ENCODE results near the gene SLC9A7.

SLC9A7 gene

DNA sequence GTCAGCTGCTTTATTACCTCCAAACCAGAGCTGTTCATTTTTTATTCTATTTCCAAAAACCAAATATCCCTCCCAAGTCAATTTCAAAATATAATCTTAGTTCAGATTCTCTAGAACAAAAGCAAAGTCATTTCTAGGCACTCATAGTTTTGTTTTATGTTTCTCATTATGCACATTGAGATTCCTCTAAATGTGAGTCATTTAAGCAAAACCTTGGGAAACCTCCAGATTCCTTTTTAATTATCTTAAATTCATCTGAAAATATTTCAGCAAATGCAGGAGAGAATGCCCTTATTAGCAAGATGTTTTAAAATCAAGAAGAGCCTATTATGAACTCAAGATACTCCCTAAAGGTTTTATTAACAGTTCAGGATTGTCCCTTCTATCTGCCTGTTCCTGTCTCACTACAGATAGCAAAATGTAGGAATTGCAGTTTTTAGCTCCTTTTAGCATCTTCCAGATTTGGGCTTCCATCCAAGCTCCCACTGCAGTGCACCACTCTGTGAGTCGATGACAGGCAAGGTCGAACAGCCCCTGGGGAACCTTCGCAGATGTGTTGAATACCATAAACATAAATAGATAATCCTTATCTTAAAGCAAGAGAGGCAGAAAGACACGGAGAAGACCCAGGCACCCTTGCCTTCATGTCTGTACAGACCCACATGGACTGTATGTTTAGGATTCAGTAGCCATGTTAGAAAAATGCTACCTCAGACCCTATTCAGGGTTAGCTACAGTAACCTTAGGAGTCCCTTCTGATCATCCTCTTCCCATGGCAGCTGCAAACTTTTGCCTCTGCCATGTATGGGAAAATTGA is 11.3 kb upstream of the SLC9A7 start:
- Histone ChIP-seq H3K36me3 (ENCODE audit: control insufficient read depth in 4 of 4, insufficient read depth in 4 of 4, low read length in 3 of 4) (no peaks in the 10 kb centered on the region), H3K4me3 (ENCODE audit: control insufficient read depth in 1 of 7, extremely low read depth in 1 of 7, insufficient read depth in 4 of 7, low read depth in 2 of 7, low read length in 6 of 7) (no peak overlapping the region), H3K9me3 (ENCODE audit: control extremely low read depth in 1 of 5, control insufficient read depth in 4 of 5, insufficient read depth in 2 of 5, low read depth in 1 of 5, low read length in 4 of 5) (no peaks in the 10 kb centered on the region), H3K4me1 (ENCODE audit: control extremely low read depth in 1 of 4, control insufficient read depth in 4 of 4, insufficient read depth in 4 of 4, low read length in 3 of 4) (no peaks in the 10 kb centered on the region), H3K27me3 (replicated peaks in 2 of 5; ENCODE audit: control insufficient read depth in 4 of 5, insufficient read depth in 5 of 5, low read length in 4 of 5) (no peaks in the 10 kb centered on the region), H3K27ac (ENCODE audit: insufficient read depth in 1 of 2, low read depth in 1 of 2, low read length in 2 of 2, poor library complexity in 1 of 2, severe bottlenecking in 2 of 2) (no peak overlapping the region)
- POLR2A ChIA-PET: no interaction called here
- WGBS (ENCODE audit: insufficient coverage): no CpG with 5 or more reads among the region's 4 CpGs
- no peak for DNase-seq
- CTCF ChIA-PET: interaction anchor here (0.7 to 2.1 kb wide), 3 partner anchors 10 to 12 kb away, joined by 3 to 6 read pairs (median 6); no protein-coding TSS in a partner anchor

DNA sequence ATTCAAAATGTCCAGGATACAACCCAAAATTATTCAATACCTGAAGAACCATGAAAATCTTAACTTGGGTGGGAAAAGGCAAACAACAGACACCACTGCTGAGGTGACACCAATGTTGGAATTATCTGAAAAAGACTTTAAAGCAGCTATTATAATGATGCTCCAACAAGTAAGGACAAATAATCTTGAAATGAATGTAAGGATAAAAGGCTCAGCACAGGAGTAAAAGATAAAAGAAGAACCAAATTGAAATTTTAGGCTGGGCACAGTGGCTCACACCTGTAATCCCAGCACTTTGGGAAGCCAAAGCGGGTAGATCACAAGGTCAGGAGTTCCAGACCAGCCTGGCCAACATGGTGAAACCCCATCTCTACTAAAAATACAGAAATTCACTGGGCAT is 4.0 kb upstream of the SLC9A7 start:
- H3K9me3 ChIP-seq (ENCODE audit: control extremely low read depth in 1 of 5, control insufficient read depth in 4 of 5, insufficient read depth in 2 of 5, low read depth in 1 of 5, low read length in 4 of 5): peaks cover 0 to 8% (median 4%) of the 10 kb centered on the region in 5 experiments
- peaks cover 0 to 14% (median 0%) of the 10 kb centered on the region in 5 experiments for H3K27me3 ChIP-seq (replicated peaks in 2 of 5; ENCODE audit: control insufficient read depth in 4 of 5, insufficient read depth in 5 of 5, low read length in 4 of 5)
- ChIA-PET POLR2A (no interaction called here), CTCF (interaction anchor here (1.0 kb wide), 1 partner anchor 23 kb away, joined by 3 read pairs; no protein-coding TSS in a partner anchor)
- no peak overlapping the region for H3K4me3 ChIP-seq (ENCODE audit: control insufficient read depth in 1 of 7, extremely low read depth in 1 of 7, insufficient read depth in 4 of 7, low read depth in 2 of 7, low read length in 6 of 7)
- WGBS (ENCODE audit: insufficient coverage): 100% methylated on average over 1 of the region's 1 CpG
- no peak overlapping the region for H3K27ac ChIP-seq (ENCODE audit: insufficient read depth in 1 of 2, low read depth in 1 of 2, low read length in 2 of 2, poor library complexity in 1 of 2, severe bottlenecking in 2 of 2)
- DNase-seq: no peak
- H3K36me3 ChIP-seq (ENCODE audit: control insufficient read depth in 4 of 4, insufficient read depth in 4 of 4, low read length in 3 of 4): no peaks in the 10 kb centered on the region
- peaks cover 2 to 7% (median 4%) of the 10 kb centered on the region in 4 experiments for H3K4me1 ChIP-seq (ENCODE audit: control extremely low read depth in 1 of 4, control insufficient read depth in 4 of 4, insufficient read depth in 4 of 4, low read length in 3 of 4)

- WGBS (ENCODE audit: insufficient coverage): 31% methylated on average over 2 of the region's 4 CpGs
- H3K36me3 ChIP-seq (ENCODE audit: control insufficient read depth in 4 of 4, insufficient read depth in 4 of 4, low read length in 3 of 4): no peaks in the 10 kb centered on the region
- peaks cover 0 to 8% (median 4%) of the 10 kb centered on the region in 5 experiments for H3K9me3 ChIP-seq (ENCODE audit: control extremely low read depth in 1 of 5, control insufficient read depth in 4 of 5, insufficient read depth in 2 of 5, low read depth in 1 of 5, low read length in 4 of 5)
- peak overlapping the region in 6 of 7 experiments; percentile 73 to 92 (median 80) for H3K4me3 ChIP-seq (ENCODE audit: control insufficient read depth in 1 of 7, extremely low read depth in 1 of 7, insufficient read depth in 4 of 7, low read depth in 2 of 7, low read length in 6 of 7)
- peaks cover 0 to 14% (median 0%) of the 10 kb centered on the region in 5 experiments for H3K27me3 ChIP-seq (replicated peaks in 2 of 5; ENCODE audit: control insufficient read depth in 4 of 5, insufficient read depth in 5 of 5, low read length in 4 of 5)
- H3K27ac ChIP-seq (ENCODE audit: insufficient read depth in 1 of 2, low read depth in 1 of 2, low read length in 2 of 2, poor library complexity in 1 of 2, severe bottlenecking in 2 of 2): peak overlapping the region in 1 of 2 experiments; percentile 54
- CTCF ChIA-PET: interaction anchor here (0.6 to 3.2 kb wide), 12 partner anchors 10 to 332 kb away, joined by 3 to 39 read pairs (median 4); no protein-coding TSS in a partner anchor
- no peak for DNase-seq
- peaks cover 8 to 33% (median 13%) of the 10 kb centered on the region in 4 experiments for H3K4me1 ChIP-seq (ENCODE audit: control extremely low read depth in 1 of 4, control insufficient read depth in 4 of 4, insufficient read depth in 4 of 4, low read length in 3 of 4)
- POLR2A ChIA-PET: no interaction called here
These were observed 692 bp upstream of the SLC9A7 start for GRCh38 chrX:46759645-46759974.

DNA sequence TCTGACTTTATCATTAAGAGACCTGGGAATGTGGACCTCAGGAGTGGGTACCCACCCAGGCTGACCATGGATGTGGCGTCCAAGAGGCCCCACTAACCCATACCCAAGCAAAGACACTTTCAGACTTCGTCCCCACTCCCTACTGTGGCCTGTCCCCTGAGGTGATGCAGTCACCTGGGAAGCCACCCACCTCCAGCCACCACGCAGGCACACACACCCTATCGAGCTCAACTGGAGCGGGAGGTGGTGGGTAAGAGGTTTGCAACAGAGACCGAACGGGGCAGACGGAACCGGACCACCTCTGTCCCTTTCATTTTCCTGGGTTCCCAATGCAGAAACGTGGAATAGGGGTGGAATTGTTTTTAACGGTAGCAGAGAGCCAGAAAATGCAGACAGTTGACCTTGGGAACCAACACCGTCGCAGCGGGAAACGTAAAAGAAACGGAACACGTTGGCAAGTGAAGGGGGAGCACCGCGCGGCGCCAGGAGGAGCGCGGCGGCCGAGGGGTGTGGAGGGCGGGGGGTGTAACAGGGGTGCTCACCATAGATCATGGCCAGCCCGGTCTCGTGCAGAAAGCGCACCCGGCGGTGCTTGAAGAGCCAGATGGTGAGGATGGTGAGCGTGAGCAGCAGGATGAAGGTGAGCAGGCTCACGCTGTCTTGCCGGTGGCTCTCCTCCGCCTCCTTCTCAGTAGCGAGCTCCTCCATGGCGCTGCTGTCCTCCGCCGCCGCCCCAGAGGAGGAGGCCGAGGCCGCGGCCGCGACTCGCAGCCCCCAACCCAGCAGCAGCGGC is 559 bp downstream of the SLC9A7 start:
- H3K4me1 ChIP-seq (ENCODE audit: control extremely low read depth in 1 of 4, control insufficient read depth in 4 of 4, insufficient read depth in 4 of 4, low read length in 3 of 4): peaks cover 10 to 43% (median 15%) of the 10 kb centered on the region in 4 experiments
- H3K4me3 ChIP-seq (ENCODE audit: control insufficient read depth in 1 of 7, extremely low read depth in 1 of 7, insufficient read depth in 4 of 7, low read depth in 2 of 7, low read length in 6 of 7): peak overlapping the region; percentile 68 to 92 (median 76)
- H3K27ac ChIP-seq (ENCODE audit: insufficient read depth in 1 of 2, low read depth in 1 of 2, low read length in 2 of 2, poor library complexity in 1 of 2, severe bottlenecking in 2 of 2): peak overlapping the region; percentile 40 to 80
- peaks cover 0 to 14% (median 0%) of the 10 kb centered on the region in 5 experiments for H3K27me3 ChIP-seq (replicated peaks in 2 of 5; ENCODE audit: control insufficient read depth in 4 of 5, insufficient read depth in 5 of 5, low read length in 4 of 5)
- 33% methylated on average over 42 of the region's 47 CpGs for WGBS (ENCODE audit: insufficient coverage)
- H3K36me3 ChIP-seq (ENCODE audit: control insufficient read depth in 4 of 4, insufficient read depth in 4 of 4, low read length in 3 of 4): no peaks in the 10 kb centered on the region
- ChIA-PET POLR2A (no interaction called here), CTCF (interaction anchor here (0.6 to 1.2 kb wide), 3 partner anchors 32 to 39 kb away, joined by 3 read pairs; no protein-coding TSS in a partner anchor)
- peaks cover 0 to 8% (median 4%) of the 10 kb centered on the region in 5 experiments for H3K9me3 ChIP-seq (ENCODE audit: control extremely low read depth in 1 of 5, control insufficient read depth in 4 of 5, insufficient read depth in 2 of 5, low read depth in 1 of 5, low read length in 4 of 5)
- peak in 2 of 3 donors; percentile 32 to 51 for DNase-seq

DNA sequence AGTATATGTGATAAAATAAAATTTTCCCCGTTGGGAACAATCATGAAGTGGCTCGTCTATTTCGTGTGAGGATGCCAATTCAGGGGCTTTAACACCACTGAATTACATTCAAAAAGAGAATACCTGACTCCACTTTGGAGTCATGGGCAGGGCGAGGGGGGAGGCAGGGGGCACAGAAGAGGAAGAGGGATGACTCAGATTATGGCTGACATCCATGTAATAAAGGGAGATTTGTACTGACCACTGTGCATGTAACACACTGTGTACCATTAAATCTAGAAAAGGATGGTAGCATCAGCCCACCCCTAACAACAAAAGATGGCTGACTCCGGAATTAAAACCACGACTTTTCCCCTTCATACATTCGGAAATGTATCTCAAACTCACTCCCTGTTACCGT is 1.3 kb downstream of the SLC9A7 start:
- CTCF ChIA-PET: interaction anchor here (1.2 kb wide), 2 partner anchors 33 to 40 kb away, joined by 3 read pairs; no protein-coding TSS in a partner anchor
- DNase-seq: peak in 2 of 3 donors; percentile 25 to 47
- H3K4me3 ChIP-seq (ENCODE audit: control insufficient read depth in 1 of 7, extremely low read depth in 1 of 7, insufficient read depth in 4 of 7, low read depth in 2 of 7, low read length in 6 of 7): peak overlapping the region; percentile 68 to 92 (median 76)
- H3K9me3 ChIP-seq (ENCODE audit: control extremely low read depth in 1 of 5, control insufficient read depth in 4 of 5, insufficient read depth in 2 of 5, low read depth in 1 of 5, low read length in 4 of 5): peaks cover 0 to 8% (median 0%) of the 10 kb centered on the region in 5 experiments
- H3K36me3 ChIP-seq (ENCODE audit: control insufficient read depth in 4 of 4, insufficient read depth in 4 of 4, low read length in 3 of 4): no peaks in the 10 kb centered on the region
- POLR2A ChIA-PET: no interaction called here
- peak overlapping the region; percentile 40 to 80 for H3K27ac ChIP-seq (ENCODE audit: insufficient read depth in 1 of 2, low read depth in 1 of 2, low read length in 2 of 2, poor library complexity in 1 of 2, severe bottlenecking in 2 of 2)
- 62% methylated on average over 4 of the region's 8 CpGs for WGBS (ENCODE audit: insufficient coverage)
- H3K4me1 ChIP-seq (ENCODE audit: control extremely low read depth in 1 of 4, control insufficient read depth in 4 of 4, insufficient read depth in 4 of 4, low read length in 3 of 4): peaks cover 13 to 46% (median 16%) of the 10 kb centered on the region in 4 experiments
- peaks cover 0 to 14% (median 0%) of the 10 kb centered on the region in 5 experiments for H3K27me3 ChIP-seq (replicated peaks in 2 of 5; ENCODE audit: control insufficient read depth in 4 of 5, insufficient read depth in 5 of 5, low read length in 4 of 5)

DNA sequence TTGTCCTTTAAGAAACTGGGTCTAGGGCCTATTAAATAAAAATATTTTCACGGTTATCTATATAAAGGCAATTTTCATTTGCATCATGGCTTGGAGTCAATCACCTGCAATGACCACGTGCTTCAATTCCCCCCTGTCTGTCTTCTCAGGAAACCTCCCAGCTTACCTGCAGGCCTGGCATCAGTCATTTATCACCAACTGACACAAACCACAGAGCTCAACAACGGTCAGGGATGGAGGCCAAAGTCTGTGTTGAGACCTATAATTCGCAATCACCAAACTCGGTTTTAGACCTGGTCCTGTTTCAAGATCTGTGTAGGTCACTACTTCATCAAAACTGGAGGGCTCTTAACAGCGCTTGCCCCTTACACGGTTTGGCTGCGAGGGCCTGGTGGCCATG is 1.9 kb downstream of the SLC9A7 start:
- ChIA-PET POLR2A (interaction anchor here (0.6 kb wide), 1 partner anchor 178 kb away, joined by 3 read pairs; no protein-coding TSS in a partner anchor), CTCF (interaction anchor here (0.7 kb wide), 1 partner anchor 104 kb away, joined by 5 read pairs; no protein-coding TSS in a partner anchor)
- Histone ChIP-seq H3K4me3 (ENCODE audit: control insufficient read depth in 1 of 7, extremely low read depth in 1 of 7, insufficient read depth in 4 of 7, low read depth in 2 of 7, low read length in 6 of 7) (peak overlapping the region in 6 of 7 experiments; percentile 51 to 92 (median 76)), H3K9me3 (ENCODE audit: control extremely low read depth in 1 of 5, control insufficient read depth in 4 of 5, insufficient read depth in 2 of 5, low read depth in 1 of 5, low read length in 4 of 5) (peaks cover 0 to 8% (median 0%) of the 10 kb centered on the region in 5 experiments), H3K4me1 (ENCODE audit: control extremely low read depth in 1 of 4, control insufficient read depth in 4 of 4, insufficient read depth in 4 of 4, low read length in 3 of 4) (peaks cover 13 to 50% (median 16%) of the 10 kb centered on the region in 4 experiments), H3K36me3 (ENCODE audit: control insufficient read depth in 4 of 4, insufficient read depth in 4 of 4, low read length in 3 of 4) (no peaks in the 10 kb centered on the region), H3K27ac (ENCODE audit: insufficient read depth in 1 of 2, low read depth in 1 of 2, low read length in 2 of 2, poor library complexity in 1 of 2, severe bottlenecking in 2 of 2) (peak overlapping the region; percentile 19 to 80), H3K27me3 (replicated peaks in 2 of 5; ENCODE audit: control insufficient read depth in 4 of 5, insufficient read depth in 5 of 5, low read length in 4 of 5) (peaks cover 0 to 14% (median 0%) of the 10 kb centered on the region in 5 experiments)
- no peak for DNase-seq
- WGBS (ENCODE audit: insufficient coverage): 63% methylated on average over 8 of the region's 8 CpGs
